KOPT-K1 (cell line): ENCODE data around the gene BCL2.

Source experiments
- H3K27ac ChIP-seq: fragments of 200-600 bp; sonication (generic); 2 replicates; pipeline ENCODE4 v1.5.1; 2016; ENCODE audit warnings: antibody characterized with exemption, mild to moderate bottlenecking, low read depth, low read length; ENCODE audit not compliant: poor library complexity, severe bottlenecking
- H3K36me3 ChIP-seq: fragments of 200-600 bp; sonication (generic); 2 replicates; pipeline ENCODE4 v1.5.1; 2017; ENCODE audit warnings: antibody characterized with exemption, mild to moderate bottlenecking, low read length, moderate library complexity; ENCODE audit not compliant: insufficient read depth
- H3K9me3 ChIP-seq: fragments of 200-600 bp; sonication (generic); 2 replicates; pipeline ENCODE4 v1.5.1; 2017; ENCODE audit warnings: antibody characterized with exemption, low read length, mild to moderate bottlenecking; ENCODE audit not compliant: insufficient read depth, poor library complexity, severe bottlenecking

The BCL2 gene

GRCh38 chr18:63317982-63318888 lies 1.3 kb downstream of the BCL2 start:
- no peaks in the 10 kb centered on the region for H3K9me3 ChIP-seq
- peak overlapping the region; percentile 82 for H3K27ac ChIP-seq
- H3K36me3 ChIP-seq: peaks cover 21% of the 10 kb centered on the region; the same call in 1 of the 2 replicates

DNA sequence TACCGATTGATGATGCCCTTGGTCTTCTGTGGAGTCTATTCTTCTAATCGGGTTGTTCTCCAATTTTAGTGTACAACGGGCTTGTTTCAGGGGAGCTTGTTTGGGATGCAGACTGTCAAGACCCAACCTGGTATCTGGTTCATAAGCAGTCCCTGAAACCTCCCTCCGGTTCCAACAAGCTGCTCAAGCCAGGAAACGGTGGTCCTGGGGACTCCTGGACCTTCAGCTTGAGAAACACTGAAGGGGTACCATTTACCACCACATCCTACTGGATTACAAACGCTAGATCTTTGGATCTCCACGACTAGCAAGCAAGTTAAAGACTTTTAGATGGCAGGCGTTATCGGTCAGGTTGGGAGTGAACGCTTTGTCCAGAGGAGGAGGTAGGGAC lies 2.0 kb downstream of the BCL2 start:
- peaks cover 28% of the 10 kb centered on the region; the same call in 1 of the 2 replicates for H3K36me3 ChIP-seq
- H3K9me3 ChIP-seq: no peaks in the 10 kb centered on the region
- H3K27ac ChIP-seq: peak overlapping the region; percentile 82

GRCh38 chr18:63316612-63317555 lies 2.7 kb downstream of the BCL2 start:
- peaks cover 34% of the 10 kb centered on the region; the same call in 1 of the 2 replicates for H3K36me3 ChIP-seq
- peak overlapping the region; percentile 82 for H3K27ac ChIP-seq
- no peaks in the 10 kb centered on the region for H3K9me3 ChIP-seq

DNA sequence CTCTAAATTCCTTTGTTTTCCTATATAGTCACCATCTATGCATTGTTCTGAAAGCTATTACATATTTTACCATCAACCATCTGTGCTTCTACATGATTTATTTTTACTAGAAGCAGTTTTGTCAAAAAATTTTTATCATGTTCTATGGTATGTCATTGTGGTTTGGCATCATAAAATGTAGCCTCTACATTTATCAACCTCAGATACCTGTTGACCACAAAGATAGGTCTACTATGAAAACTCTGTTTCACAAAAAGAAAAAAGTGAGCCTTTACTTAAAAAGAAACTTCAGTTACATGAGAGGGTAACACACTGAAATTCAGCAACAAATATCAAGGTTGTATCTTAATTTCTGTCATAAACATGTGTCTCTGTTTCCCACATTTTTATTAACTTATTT lies 3.7 kb downstream of the BCL2 start:
- no peak overlapping the region for H3K27ac ChIP-seq
- no peaks in the 10 kb centered on the region for H3K9me3 ChIP-seq
- peaks cover 44% of the 10 kb centered on the region for H3K36me3 ChIP-seq

- Histone ChIP-seq H3K9me3 (no peaks in the 10 kb centered on the region), H3K27ac (no peak overlapping the region), H3K36me3 (peaks cover 44% of the 10 kb centered on the region)
Observed at GRCh38 chr18:63315131-63315662, 4.4 kb downstream of the BCL2 start.

DNA sequence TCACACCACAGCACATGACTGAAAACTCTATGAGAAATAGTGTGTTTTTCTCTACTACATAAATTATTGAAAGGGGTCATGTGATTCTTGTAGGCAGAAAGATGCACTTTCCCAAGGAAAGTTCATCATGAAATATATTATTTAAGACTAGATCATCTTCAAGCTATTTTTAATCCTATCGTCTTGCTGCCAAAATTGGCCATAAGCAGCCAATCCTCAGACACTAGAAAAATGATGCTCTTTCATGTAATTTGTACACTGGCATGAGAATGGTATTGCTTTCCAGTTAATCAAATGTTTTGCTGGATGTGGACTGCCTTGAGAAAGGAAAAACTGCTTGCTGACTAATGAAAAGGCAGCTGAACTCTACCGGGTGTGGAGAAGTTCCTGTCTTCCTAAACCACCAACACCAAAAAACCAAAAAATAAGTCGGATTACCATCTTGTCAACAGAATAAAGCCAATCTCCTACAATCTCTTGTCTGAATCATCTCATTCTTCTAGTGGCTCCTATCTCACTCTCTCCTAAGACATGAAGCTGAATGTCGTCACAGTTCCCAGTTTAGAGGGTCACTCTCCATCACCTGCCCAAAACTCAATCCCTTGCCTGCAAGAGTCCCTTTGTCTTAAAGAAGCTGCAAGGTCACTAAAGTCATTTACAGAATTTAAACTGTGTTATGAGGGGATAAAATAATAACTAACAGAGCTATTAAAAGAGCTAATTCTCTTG lies 5.3 kb downstream of the BCL2 start:
- H3K9me3 ChIP-seq: no peaks in the 10 kb centered on the region
- no peak overlapping the region for H3K27ac ChIP-seq
- H3K36me3 ChIP-seq: peaks cover 46% of the 10 kb centered on the region

DNA sequence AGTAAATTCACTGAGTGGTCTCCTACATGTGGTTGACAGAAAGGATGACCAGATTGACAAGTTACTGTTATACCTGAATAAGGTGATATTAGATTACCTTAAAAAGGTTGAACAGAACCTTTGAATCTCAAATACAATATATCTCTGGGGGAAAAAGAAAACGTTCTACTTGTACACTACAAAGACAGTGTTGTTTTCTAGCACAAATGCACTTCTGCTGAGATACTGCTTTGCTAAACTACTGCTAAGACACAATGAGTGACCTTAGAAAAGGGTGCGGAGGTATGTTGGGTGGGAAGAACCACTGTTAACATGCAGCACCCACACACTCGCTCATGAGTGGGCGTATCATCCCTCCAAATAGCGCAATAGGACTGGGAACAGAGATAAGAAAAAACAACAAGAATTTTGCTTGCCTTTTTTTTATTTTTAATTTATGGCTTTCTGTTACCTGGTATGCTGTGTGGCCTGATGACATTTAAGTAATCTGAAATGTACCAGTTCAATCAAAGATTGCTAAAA lies 6.1 kb downstream of the BCL2 start:
- no peak overlapping the region for H3K27ac ChIP-seq
- no peaks in the 10 kb centered on the region for H3K9me3 ChIP-seq
- H3K36me3 ChIP-seq: peaks cover 51% of the 10 kb centered on the region

DNA sequence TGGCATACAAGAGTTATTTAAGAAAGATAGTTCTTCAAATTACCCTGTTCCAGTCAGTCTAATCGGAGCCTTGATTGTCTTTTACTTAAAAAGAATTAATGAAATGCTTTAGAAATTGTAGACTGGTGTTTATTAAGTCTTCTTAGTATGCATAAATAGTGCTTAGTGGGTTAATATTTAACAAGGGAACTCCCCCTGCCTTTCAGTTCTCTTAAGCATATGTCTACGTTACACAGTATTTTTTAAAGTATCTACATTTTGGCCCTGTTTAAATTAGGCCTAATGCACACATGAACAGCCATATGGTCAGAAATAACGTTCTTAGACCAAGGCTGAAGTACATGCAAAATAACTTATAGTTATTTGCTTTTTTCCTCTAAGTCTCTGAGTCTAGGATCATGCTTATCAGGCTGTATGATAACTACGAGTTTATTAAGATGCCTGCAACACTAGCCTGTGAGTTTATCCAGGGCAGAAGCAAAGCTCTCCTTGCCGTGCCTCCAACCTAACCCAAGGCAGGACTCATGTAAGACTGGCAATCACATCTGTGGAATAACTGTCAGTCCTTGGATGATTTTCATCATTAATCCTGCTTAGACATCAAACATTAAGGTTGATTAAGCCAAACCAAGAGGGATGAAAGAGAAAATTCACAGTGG lies 6.7 kb downstream of the BCL2 start:
- Histone ChIP-seq H3K27ac (no peak overlapping the region), H3K9me3 (no peaks in the 10 kb centered on the region), H3K36me3 (peaks cover 51% of the 10 kb centered on the region)

DNA sequence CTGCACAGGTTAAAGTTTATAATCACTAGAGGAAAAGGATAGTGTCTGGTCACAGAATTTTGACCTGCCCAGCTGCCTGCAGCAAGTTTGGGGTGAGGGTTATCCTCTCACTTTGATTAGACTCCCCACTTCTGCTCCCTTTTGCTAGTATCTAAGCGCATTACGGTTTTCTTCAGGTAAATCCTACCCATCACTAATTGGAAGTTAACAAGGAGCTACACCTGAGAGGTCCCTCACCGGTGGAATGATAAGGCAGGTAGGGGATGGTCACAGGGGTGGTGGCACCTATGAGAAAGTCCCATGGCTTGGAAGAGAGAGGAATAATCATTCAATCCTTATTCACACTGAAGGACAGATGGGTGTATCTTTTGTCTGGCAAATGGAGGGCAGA lies 7.6 kb downstream of the BCL2 start:
- Histone ChIP-seq H3K9me3 (no peaks in the 10 kb centered on the region), H3K36me3 (peaks cover 51% of the 10 kb centered on the region), H3K27ac (no peak overlapping the region)

- Histone ChIP-seq H3K27ac (no peak overlapping the region), H3K36me3 (peaks cover 51% of the 10 kb centered on the region), H3K9me3 (no peaks in the 10 kb centered on the region)
Observed at GRCh38 chr18:63311118-63312018, 8.2 kb downstream of the BCL2 start.

DNA sequence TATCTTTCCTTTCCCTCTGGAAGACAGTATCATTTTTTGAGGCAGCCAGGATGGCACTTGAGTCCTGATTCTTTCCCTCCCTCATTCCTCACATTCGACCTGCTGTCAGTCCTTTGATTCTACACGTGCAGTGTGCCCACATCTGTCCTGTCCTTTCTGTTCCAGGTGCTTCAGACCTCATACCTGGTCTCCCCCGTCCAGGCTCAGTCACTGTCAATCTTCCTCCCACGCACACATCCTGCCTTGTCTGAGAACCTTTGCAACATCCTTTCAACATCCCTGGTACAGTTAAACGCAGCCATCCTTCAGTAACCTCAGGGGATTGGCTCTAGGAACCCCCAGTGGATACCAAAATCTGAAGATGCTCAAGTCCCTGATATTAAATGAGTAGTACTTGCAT lies 10.1 kb downstream of the BCL2 start:
- no peak overlapping the region for H3K27ac ChIP-seq
- no peaks in the 10 kb centered on the region for H3K9me3 ChIP-seq
- H3K36me3 ChIP-seq: peaks cover 41% of the 10 kb centered on the region

DNA sequence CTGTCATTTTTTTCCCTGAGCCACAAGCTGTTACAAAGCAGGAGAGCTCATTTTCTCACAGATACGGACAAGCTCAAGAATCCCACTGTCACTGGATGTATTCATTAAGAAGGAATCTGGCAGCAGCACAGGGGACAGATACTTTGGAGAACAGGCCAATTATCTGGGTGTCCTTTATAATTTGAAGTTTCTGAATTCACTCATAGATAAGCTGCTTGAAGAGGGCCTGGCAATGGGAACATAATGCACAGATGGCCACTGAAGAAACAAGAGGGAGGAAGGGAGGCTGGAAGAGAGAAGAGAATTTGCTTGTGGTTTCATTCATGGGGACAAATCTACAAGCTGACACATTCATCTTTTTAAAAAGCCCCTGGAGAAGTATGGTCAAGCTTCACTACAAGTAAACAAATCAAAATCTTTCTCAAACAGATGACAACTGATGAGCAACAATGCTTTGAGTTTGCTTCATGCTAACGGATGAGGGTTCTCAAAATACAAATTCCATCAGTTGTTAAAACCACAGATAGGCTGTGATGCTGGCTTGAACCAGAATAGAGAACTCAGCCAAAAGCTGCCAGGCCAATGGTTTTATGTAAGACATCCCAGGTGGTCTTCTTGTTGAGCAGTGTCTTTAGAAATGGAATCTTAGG lies 11.9 kb downstream of the BCL2 start:
- peaks cover 24% of the 10 kb centered on the region for H3K36me3 ChIP-seq
- H3K9me3 ChIP-seq: no peaks in the 10 kb centered on the region
- H3K27ac ChIP-seq: no peak overlapping the region
